DOHH2 (cell line): ENCODE results near the gene DYNC1I2.

Experiments
- H3F3A ChIP-seq: fragments of 200-600 bp; sonication (generic), shearing (Covaris generic); 2 replicates; pipeline ENCODE4 v1.6.0; 2016; ENCODE audit warnings: antibody characterized with exemption, mild to moderate bottlenecking; ENCODE audit not compliant: control insufficient read depth, insufficient read depth
- H3K27ac ChIP-seq: fragments of 200-600 bp; sonication (generic); 2 replicates; pipeline ENCODE4 v1.5.1; 2014; ENCODE audit warnings: low read depth, mild to moderate bottlenecking, low read length, moderate library complexity
- H3K27me3 ChIP-seq: fragments of 200-600 bp; sonication (generic); 2 replicates; pipeline ENCODE4 v1.6.1; 2014; ENCODE audit warnings: mild to moderate bottlenecking, low read length, mixed read lengths; ENCODE audit not compliant: control insufficient read depth
- H3K36me3 ChIP-seq: fragments of 200-600 bp; sonication (generic); 2 replicates; pipeline ENCODE4 v1.6.1; 2014; ENCODE audit warnings: mild to moderate bottlenecking, low read length, moderate library complexity, mixed read lengths; ENCODE audit not compliant: control insufficient read depth
- H3K4me1 ChIP-seq: fragments of 200-600 bp; sonication (generic); 2 replicates; pipeline ENCODE4 v1.6.1; 2014; ENCODE audit warnings: mild to moderate bottlenecking, low read length, mixed read lengths; ENCODE audit not compliant: control insufficient read depth
- H3K4me2 ChIP-seq: fragments of 200-600 bp; sonication (generic); 2 replicates; pipeline ENCODE4 v1.6.0; 2014; ENCODE audit warnings: mild to moderate bottlenecking, low read length, moderate library complexity
- H3K4me3 ChIP-seq: fragments of 200-600 bp; sonication (generic); 2 replicates; pipeline ENCODE4 v1.5.1; 2014; ENCODE audit warnings: mild to moderate bottlenecking, low read length, mixed read lengths
- H3K79me2 ChIP-seq: fragments of 200-600 bp; sonication (generic); 2 replicates; pipeline ENCODE4 v1.6.1; 2014; ENCODE audit warnings: mild to moderate bottlenecking, low read length, mixed read lengths; ENCODE audit not compliant: control insufficient read depth
- H3K9me2 ChIP-seq: fragments of 200-600 bp; sonication (generic); replicated peaks from 2 replicates; pipeline ENCODE4 v1.6.1; 2014; ENCODE audit warnings: mild to moderate bottlenecking, low read length, mixed read lengths; ENCODE audit not compliant: control insufficient read depth
- H3K9me3 ChIP-seq: fragments of 200-600 bp; sonication (generic); 2 replicates; pipeline ENCODE4 v1.6.1; 2014; ENCODE audit warnings: antibody characterized with exemption, low read length, mixed read lengths; ENCODE audit not compliant: control insufficient read depth, insufficient read depth
- H4K20me1 ChIP-seq: fragments of 200-600 bp; sonication (generic); 2 replicates; pipeline ENCODE4 v1.6.0; 2014; ENCODE audit warnings: low read depth, mild to moderate bottlenecking, antibody characterized with exemption, low read length, moderate library complexity; ENCODE audit not compliant: control insufficient read depth, insufficient read depth
- CTCF ChIP-seq: fragments of 200-600 bp; sonication (generic); IDR thresholded peaks from one replicate; pipeline ENCODE4 v1.5.1; 2014; ENCODE audit warnings: antibody characterized with exemption, mild to moderate bottlenecking, low read depth, low read length; ENCODE audit not compliant: poor library complexity, severe bottlenecking
- EZH2phosphoT487 ChIP-seq: fragments of 200-600 bp; sonication (generic); IDR thresholded peaks from 2 replicates; pipeline ENCODE4 v1.6.1; 2017; ENCODE audit warnings: borderline replicate concordance, mild to moderate bottlenecking, antibody characterized with exemption, low read length, moderate library complexity, mixed read lengths

Gene DYNC1I2

GRCh38 chr2:171670655-171671054 lies 16.6 kb upstream of the DYNC1I2 start:
- Histone ChIP-seq H3K4me1 (no peaks in the 10 kb centered on the region), H3K79me2 (no peaks in the 10 kb centered on the region), H3F3A (no peaks in the 10 kb centered on the region), H3K9me2 (no peaks in the 10 kb centered on the region), H4K20me1 (no peaks in the 10 kb centered on the region), H3K4me3 (no peak overlapping the region), H3K4me2 (no peak overlapping the region), H3K27me3 (peaks cover 32% of the 10 kb centered on the region), H3K36me3 (no peaks in the 10 kb centered on the region), H3K27ac (no peak overlapping the region), H3K9me3 (no peaks in the 10 kb centered on the region)
- no peak for TF ChIP-seq CTCF
- TF ChIP-seq EZH2phosphoT487 = no peak

DNA sequence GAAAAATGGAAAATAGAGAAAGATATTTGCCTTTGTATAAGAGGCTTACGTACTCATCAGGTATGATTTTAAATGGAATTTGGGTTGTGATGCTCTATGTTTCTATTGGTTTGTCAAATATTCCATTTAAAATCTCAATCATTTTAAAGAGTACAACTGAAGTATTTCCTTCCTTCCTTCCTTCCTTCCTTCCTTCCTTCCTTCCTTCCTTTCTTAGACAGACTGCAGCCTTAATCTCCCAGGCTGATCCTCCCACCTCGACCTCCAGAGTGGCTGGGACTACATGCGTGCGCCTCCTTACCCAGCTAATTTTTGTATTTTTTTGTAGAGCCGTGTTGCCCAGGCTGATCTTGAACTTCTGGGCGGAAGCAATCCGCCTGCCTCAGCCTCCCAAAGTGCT lies 15.4 kb upstream of the DYNC1I2 start:
- no peaks in the 10 kb centered on the region for H3F3A ChIP-seq

GRCh38 chr2:171673905-171674304 lies 13.4 kb upstream of the DYNC1I2 start:
- no peaks in the 10 kb centered on the region for H3K9me3 ChIP-seq
- H3K27me3 ChIP-seq = peaks cover 25% of the 10 kb centered on the region
- H3K4me1 ChIP-seq = no peaks in the 10 kb centered on the region
- no peaks in the 10 kb centered on the region for H3K79me2 ChIP-seq
- no peak overlapping the region for H3K4me2 ChIP-seq
- no peaks in the 10 kb centered on the region for H3F3A ChIP-seq
- no peak overlapping the region for H3K27ac ChIP-seq
- H3K36me3 ChIP-seq = no peaks in the 10 kb centered on the region
- TF ChIP-seq EZH2phosphoT487 (no peak), CTCF (no peak)
- no peak overlapping the region for H3K4me3 ChIP-seq
- H4K20me1 ChIP-seq = no peaks in the 10 kb centered on the region
- H3K9me2 ChIP-seq = no peaks in the 10 kb centered on the region

More for the DNA sequence above, 15.4 kb upstream of the DYNC1I2 start:
- Histone ChIP-seq H3K4me1 (no peaks in the 10 kb centered on the region), H4K20me1 (no peaks in the 10 kb centered on the region), H3K36me3 (no peaks in the 10 kb centered on the region), H3K27ac (no peak overlapping the region), H3K4me3 (no peak overlapping the region), H3K9me2 (no peaks in the 10 kb centered on the region), H3K4me2 (no peak overlapping the region), H3K9me3 (no peaks in the 10 kb centered on the region), H3K27me3 (peaks cover 32% of the 10 kb centered on the region), H3K79me2 (no peaks in the 10 kb centered on the region)
- no peak for TF ChIP-seq CTCF
- TF ChIP-seq EZH2phosphoT487 = no peak
